Dendritic cell treated with granulocyte-macrophage colony-stimulating factor and Interleukin-4, amounts not matched to agents 40 ng/mL and 50 ng/mL, for 4 days (primary cell): ENCODE measurements around the gene FOXD1.
"Not testable (repeated sequence)": the region's sequence is repeated elsewhere in the genome, so short reads cannot be mapped to it uniquely, and the experiment has no call there.

Experiments
- H3K27ac Mint-ChIP-seq: one replicate; pipeline ENCODE4 v1.8.0; 2022; ENCODE audit warnings: mild to moderate bottlenecking, mixed read lengths
- H3K27me3 Mint-ChIP-seq: one replicate; pipeline ENCODE4 v1.8.0; 2022; ENCODE audit warnings: mild to moderate bottlenecking, mixed read lengths
- H3K36me3 Mint-ChIP-seq: one replicate; pipeline ENCODE4 v1.8.0; 2022; ENCODE audit warnings: low read depth, mixed read lengths
- H3K4me1 Mint-ChIP-seq: one replicate; pipeline ENCODE4 v1.8.0; 2022; ENCODE audit warnings: low read depth, mixed read lengths
- H3K4me3 Mint-ChIP-seq: one replicate; pipeline ENCODE4 v1.8.0; 2022; ENCODE audit warnings: mild to moderate bottlenecking, moderate library complexity, mixed read lengths
- H3K9me3 Mint-ChIP-seq: one replicate; pipeline ENCODE4 v1.8.0; 2022; ENCODE audit warnings: mixed read lengths
- intact Hi-C: fragments of 100-400 bp; cut with micrococcal nuclease; formaldehyde crosslinking; loops from one replicate; pipeline ENCODE4 v1.15.0; 2022

FOXD1 gene

DNA sequence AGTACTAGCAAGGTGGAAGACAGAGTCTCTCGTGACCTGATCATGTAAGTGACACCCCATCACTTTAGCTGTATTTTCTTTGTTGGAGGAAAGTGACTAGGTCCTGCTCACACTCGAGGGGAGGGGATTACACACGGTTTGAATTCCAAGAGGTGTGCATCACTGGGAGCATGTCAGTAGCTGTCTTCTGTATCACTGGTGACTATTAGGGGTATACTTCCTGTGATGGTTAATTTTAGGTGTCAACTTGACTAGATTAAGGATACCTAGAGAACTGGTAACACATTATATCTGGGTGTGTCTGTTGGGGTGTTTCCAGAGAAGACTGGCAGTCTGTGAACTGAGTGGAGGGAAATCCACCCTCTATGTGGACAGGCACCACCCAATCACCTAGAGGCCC, 22.5 kb downstream of the FOXD1 start:
- Mint-ChIP-seq H3K36me3 (no peaks in the 10 kb centered on the region), H3K4me3 (no peak overlapping the region), H3K27me3 (peaks cover 77% of the 10 kb centered on the region), H3K27ac (no peak overlapping the region), H3K9me3 (no peaks in the 10 kb centered on the region), H3K4me1 (peaks cover 6% of the 10 kb centered on the region)
- intact Hi-C loops, result no loop called here

DNA sequence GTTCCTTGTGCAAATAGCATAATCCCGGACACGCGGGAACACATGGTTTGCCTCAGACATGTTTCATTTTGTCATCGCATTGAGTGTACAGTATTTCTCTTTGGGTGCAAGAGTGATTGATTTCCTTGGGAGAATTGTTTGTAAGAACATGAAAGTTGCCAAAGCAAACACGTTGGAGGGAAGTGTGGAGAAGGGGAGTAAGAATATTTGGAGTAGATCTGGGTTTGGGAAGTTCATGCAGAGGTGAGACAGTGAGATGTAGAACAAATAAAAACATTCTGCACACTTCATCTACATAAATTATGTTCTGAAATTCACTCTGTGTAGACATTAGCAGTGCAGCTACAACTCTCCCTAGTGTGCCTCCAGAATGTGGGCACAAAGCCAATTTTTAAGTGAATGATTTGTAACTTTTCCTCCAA, 24.0 kb downstream of the FOXD1 start:
- H3K27ac Mint-ChIP-seq, result no peak overlapping the region
- no peaks in the 10 kb centered on the region for H3K36me3 Mint-ChIP-seq
- intact Hi-C loops, result no loop called here
- peaks cover 82% of the 10 kb centered on the region for H3K27me3 Mint-ChIP-seq
- no peaks in the 10 kb centered on the region for H3K9me3 Mint-ChIP-seq
- H3K4me1 Mint-ChIP-seq, result peaks cover 18% of the 10 kb centered on the region
- H3K4me3 Mint-ChIP-seq, result no peak overlapping the region

- intact Hi-C loops, result no loop called here
- Mint-ChIP-seq H3K4me1 (peaks cover 18% of the 10 kb centered on the region), H3K27me3 (peaks cover 88% of the 10 kb centered on the region), H3K4me3 (no peak overlapping the region), H3K36me3 (no peaks in the 10 kb centered on the region), H3K9me3 (no peaks in the 10 kb centered on the region), H3K27ac (no peak overlapping the region)
These were observed 26.4 kb downstream of the FOXD1 start for GRCh38 chr5:73422164-73422563.

GRCh38 chr5:73420666-73421065, 27.9 kb downstream of the FOXD1 start:
- intact Hi-C loops, result no loop called here
- no peaks in the 10 kb centered on the region for H3K36me3 Mint-ChIP-seq
- peaks cover 85% of the 10 kb centered on the region for H3K27me3 Mint-ChIP-seq
- H3K27ac Mint-ChIP-seq, result no peak overlapping the region
- peaks cover 18% of the 10 kb centered on the region for H3K4me1 Mint-ChIP-seq
- H3K4me3 Mint-ChIP-seq, result no peak overlapping the region
- no peaks in the 10 kb centered on the region for H3K9me3 Mint-ChIP-seq

- intact Hi-C loops, result no loop called here
- Mint-ChIP-seq H3K4me3 (no peak overlapping the region), H3K27ac (no peak overlapping the region), H3K9me3 (no peaks in the 10 kb centered on the region), H3K27me3 (peaks cover 92% of the 10 kb centered on the region), H3K36me3 (no peaks in the 10 kb centered on the region), H3K4me1 (peaks cover 18% of the 10 kb centered on the region)
These were observed 28.8 kb downstream of the FOXD1 start for GRCh38 chr5:73419465-73420390.

- H3K27ac Mint-ChIP-seq, result no peak overlapping the region
- intact Hi-C loops, result no loop called here
- no peaks in the 10 kb centered on the region for H3K9me3 Mint-ChIP-seq
These were observed 29.5 kb downstream of the FOXD1 start for GRCh38 chr5:73419117-73419464.

DNA sequence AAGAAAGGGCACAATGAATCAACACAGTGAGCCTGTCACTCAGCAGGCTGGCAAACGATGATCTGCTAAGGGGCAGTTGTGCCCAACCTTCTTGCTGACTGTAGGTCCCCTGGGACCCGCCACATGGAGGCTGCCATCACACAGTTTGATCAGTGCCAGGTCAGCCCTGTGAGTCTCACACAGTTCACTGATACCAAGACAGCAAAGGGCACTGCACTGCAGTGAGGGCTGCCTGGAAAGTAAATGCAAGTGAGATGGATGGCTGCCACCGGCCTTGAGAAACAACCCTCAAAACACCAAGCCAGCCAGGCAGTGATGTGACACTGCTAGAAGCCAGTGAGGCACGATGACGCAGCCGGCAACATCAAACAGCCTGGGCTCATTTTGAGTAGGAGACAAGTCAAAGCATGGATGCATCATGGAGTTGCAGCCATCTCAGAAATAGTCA, 30.3 kb downstream of the FOXD1 start:
- Mint-ChIP-seq H3K27ac (no peak overlapping the region), H3K4me1 (peaks cover 18% of the 10 kb centered on the region)
- intact Hi-C loops, result no loop called here

More at GRCh38 chr5:73419117-73419464, 29.5 kb downstream of the FOXD1 start:
- H3K4me1 Mint-ChIP-seq, result peaks cover 18% of the 10 kb centered on the region
- peaks cover 92% of the 10 kb centered on the region for H3K27me3 Mint-ChIP-seq
- no peak overlapping the region for H3K4me3 Mint-ChIP-seq
- no peaks in the 10 kb centered on the region for H3K36me3 Mint-ChIP-seq

GRCh38 chr5:73417303-73418034, 31.1 kb downstream of the FOXD1 start:
- no peaks in the 10 kb centered on the region for H3K9me3 Mint-ChIP-seq
- H3K36me3 Mint-ChIP-seq, result no peaks in the 10 kb centered on the region
- no peak overlapping the region for H3K27ac Mint-ChIP-seq
- H3K4me1 Mint-ChIP-seq, result peaks cover 18% of the 10 kb centered on the region
- no peak overlapping the region for H3K4me3 Mint-ChIP-seq
- intact Hi-C loops, result no loop called here
- peaks cover 91% of the 10 kb centered on the region for H3K27me3 Mint-ChIP-seq

More for the DNA sequence above, 30.3 kb downstream of the FOXD1 start:
- no peaks in the 10 kb centered on the region for H3K9me3 Mint-ChIP-seq
- peaks cover 89% of the 10 kb centered on the region for H3K27me3 Mint-ChIP-seq
- H3K36me3 Mint-ChIP-seq, result no peaks in the 10 kb centered on the region
- H3K4me3 Mint-ChIP-seq, result no peak overlapping the region

DNA sequence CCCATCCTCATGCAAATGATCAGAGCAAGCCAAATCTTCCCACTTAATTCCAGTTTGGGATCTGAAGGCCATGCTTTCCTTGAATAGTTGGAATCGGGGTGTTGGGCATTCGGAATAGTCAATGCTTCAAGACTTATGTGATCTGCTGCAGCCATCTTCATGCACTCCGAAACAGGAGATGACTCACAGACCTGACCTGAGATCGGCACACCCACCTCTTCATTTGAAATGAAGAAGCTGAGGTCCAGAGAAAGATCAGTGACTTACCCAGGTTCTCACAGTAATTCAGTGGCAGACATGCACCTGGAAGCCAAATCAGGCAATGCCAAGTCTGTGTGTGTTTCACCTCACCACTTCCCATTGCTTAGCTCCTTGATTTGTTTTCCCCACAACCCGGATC, 33.0 kb downstream of the FOXD1 start:
- peaks cover 8% of the 10 kb centered on the region for H3K4me1 Mint-ChIP-seq
- H3K4me3 Mint-ChIP-seq, result no peak overlapping the region
- H3K27ac Mint-ChIP-seq, result no peak overlapping the region
- no peaks in the 10 kb centered on the region for H3K36me3 Mint-ChIP-seq
- intact Hi-C loops, result no loop called here
- peaks cover 76% of the 10 kb centered on the region for H3K27me3 Mint-ChIP-seq
- H3K9me3 Mint-ChIP-seq, result no peaks in the 10 kb centered on the region

GRCh38 chr5:73415171-73415570, 33.4 kb downstream of the FOXD1 start:
- intact Hi-C loops, result no loop called here
- Mint-ChIP-seq H3K4me3 (no peak overlapping the region), H3K9me3 (no peaks in the 10 kb centered on the region), H3K27me3 (peaks cover 73% of the 10 kb centered on the region), H3K27ac (no peak overlapping the region), H3K36me3 (no peaks in the 10 kb centered on the region), H3K4me1 (peaks cover 4% of the 10 kb centered on the region)

DNA sequence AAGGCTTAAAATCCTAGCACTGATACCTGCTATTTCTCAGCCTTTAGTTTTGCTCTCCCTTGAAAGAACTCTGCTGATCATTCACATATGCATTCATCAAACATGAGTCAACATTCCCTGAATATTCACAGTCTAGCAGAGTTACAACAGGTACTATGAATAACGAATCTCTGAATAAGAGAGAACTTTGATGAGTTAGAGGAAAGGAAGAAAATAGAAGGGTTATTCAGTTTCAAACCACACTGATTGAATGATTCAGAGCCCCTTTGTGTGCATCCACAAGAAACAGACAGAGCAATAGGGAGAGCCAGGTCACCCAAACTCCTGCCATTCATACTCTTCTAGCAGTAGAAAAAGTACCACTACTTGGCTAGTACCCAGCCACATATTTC, 36.0 kb downstream of the FOXD1 start:
- no peaks in the 10 kb centered on the region for H3K36me3 Mint-ChIP-seq
- H3K27me3 Mint-ChIP-seq, result peaks cover 61% of the 10 kb centered on the region

GRCh38 chr5:73411936-73412596, 36.5 kb downstream of the FOXD1 start:
- intact Hi-C loops, result no loop called here
- H3K27me3 Mint-ChIP-seq, result peaks cover 60% of the 10 kb centered on the region
- no peaks in the 10 kb centered on the region for H3K36me3 Mint-ChIP-seq
- no peak overlapping the region for H3K27ac Mint-ChIP-seq
- H3K4me3 Mint-ChIP-seq, result no peak overlapping the region
- no peaks in the 10 kb centered on the region for H3K4me1 Mint-ChIP-seq
- H3K9me3 Mint-ChIP-seq, result no peaks in the 10 kb centered on the region

More for the DNA sequence above, 36.0 kb downstream of the FOXD1 start:
- Mint-ChIP-seq H3K4me3 (no peak overlapping the region), H3K27ac (no peak overlapping the region), H3K4me1 (no peaks in the 10 kb centered on the region), H3K9me3 (no peaks in the 10 kb centered on the region)
- intact Hi-C loops, result no loop called here

GRCh38 chr5:73409927-73410326, 38.6 kb downstream of the FOXD1 start:
- H3K9me3 Mint-ChIP-seq, H3K4me3 Mint-ChIP-seq, intact Hi-C loops, H3K4me1 Mint-ChIP-seq, H3K27ac Mint-ChIP-seq, H3K36me3 Mint-ChIP-seq: not testable (repeated sequence)
- peaks cover 60% of the 10 kb centered on the region for H3K27me3 Mint-ChIP-seq

DNA sequence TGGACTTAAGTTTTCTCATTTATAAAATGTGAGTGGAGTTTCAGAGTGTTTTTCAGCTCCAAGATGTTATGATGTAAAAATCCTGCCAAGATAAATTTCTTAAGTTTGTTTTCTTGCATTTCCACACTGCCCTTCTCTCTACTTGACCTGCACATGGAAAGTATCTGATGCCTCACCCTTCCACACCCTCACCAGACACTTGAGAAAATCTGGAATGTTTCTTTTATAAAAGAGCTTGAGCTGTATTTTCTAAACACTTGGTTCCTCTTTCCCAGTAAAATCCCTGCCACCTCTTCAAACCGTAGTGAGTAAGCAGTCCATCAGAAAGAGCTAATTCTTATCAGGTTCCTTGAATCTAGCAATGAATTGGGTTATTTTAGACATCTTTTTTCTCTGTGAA, 42.9 kb downstream of the FOXD1 start:
- Mint-ChIP-seq H3K36me3 (no peaks in the 10 kb centered on the region), H3K27me3 (peaks cover 55% of the 10 kb centered on the region)

More for the DNA sequence above, 42.9 kb downstream of the FOXD1 start:
- Mint-ChIP-seq H3K4me1 (no peaks in the 10 kb centered on the region), H3K9me3 (no peaks in the 10 kb centered on the region), H3K4me3 (no peak overlapping the region), H3K27ac (no peak overlapping the region)
- intact Hi-C loops, result no loop called here
